GM13976 (cell line): ENCODE results near the gene PPP4R4.
"Not testable (repeated sequence)": the region's sequence is repeated elsewhere in the genome, so short reads cannot be mapped to it uniquely, and the experiment has no call there.

Experiments used
- DNase-seq: peaks from one replicate; pipeline ENCODE4 v3.0.0; 2012; ENCODE audit warnings: low spot score
- in situ Hi-C: fragments of 300-500 bp; cut with MboI; formaldehyde crosslinking; loops from one replicate; pipeline ENCODE4 v1.12.0; 2022; ENCODE audit warnings: low sequenced_read_pairs, mixed read lengths, inconsistent platforms; ENCODE audit not compliant: unreplicated experiment
- TF ChIP-seq, protein P1 (sequence below): IDR thresholded peaks from 2 replicates; pipeline ENCODE4 v1.5.1; 2012; ENCODE audit warnings: borderline replicate concordance, mild to moderate bottlenecking; ENCODE audit not compliant: insufficient read depth; ENCODE audit errors: extremely low read depth, missing control alignments, control extremely low read depth

Gene PPP4R4

DNA sequence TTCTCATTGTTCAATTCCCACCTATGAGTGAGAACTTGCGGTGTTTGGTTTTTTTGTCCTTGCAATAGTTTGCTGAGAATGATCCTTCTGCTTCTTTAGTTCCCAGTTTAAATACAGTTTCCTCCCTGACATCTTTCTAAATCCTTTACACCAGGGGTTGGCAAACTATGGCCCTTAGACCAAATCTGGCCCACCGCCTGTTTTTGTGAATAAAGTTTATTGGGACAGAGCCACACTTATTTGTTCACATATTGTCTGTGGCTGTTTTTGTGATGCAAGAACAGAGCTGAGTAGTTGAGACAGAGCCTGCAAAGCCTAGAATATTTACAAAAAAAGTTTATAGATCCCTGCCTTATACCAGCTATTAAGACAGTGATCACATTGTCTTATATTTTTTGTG lies 65.3 kb downstream of the PPP4R4 start:
- TF ChIP-seq, protein P1, sequence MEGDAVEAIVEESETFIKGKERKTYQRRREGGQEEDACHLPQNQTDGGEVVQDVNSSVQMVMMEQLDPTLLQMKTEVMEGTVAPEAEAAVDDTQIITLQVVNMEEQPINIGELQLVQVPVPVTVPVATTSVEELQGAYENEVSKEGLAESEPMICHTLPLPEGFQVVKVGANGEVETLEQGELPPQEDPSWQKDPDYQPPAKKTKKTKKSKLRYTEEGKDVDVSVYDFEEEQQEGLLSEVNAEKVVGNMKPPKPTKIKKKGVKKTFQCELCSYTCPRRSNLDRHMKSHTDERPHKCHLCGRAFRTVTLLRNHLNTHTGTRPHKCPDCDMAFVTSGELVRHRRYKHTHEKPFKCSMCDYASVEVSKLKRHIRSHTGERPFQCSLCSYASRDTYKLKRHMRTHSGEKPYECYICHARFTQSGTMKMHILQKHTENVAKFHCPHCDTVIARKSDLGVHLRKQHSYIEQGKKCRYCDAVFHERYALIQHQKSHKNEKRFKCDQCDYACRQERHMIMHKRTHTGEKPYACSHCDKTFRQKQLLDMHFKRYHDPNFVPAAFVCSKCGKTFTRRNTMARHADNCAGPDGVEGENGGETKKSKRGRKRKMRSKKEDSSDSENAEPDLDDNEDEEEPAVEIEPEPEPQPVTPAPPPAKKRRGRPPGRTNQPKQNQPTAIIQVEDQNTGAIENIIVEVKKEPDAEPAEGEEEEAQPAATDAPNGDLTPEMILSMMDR = no peak
- no peak for DNase-seq
- in situ Hi-C loops = no loop called here

DNA sequence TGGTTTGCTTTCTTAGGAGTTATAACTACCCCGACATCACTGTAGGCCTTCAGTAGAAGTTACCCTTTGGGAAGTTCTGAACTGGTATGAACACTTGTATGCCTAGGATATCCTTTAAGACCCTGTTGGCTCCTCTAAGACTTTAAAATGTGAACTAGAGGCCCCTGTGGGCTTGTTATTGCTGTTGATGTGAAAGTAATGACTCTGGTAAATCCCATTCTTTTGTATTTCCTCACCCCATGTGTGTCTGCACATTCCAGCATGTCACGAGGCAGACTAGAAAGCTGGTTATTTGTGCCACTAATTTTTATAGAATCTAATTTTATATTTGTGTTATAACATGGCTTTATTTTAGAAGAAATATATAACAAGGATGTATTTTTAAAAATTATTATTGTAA lies 70.1 kb downstream of the PPP4R4 start:
- in situ Hi-C loops = no loop called here
- TF ChIP-seq, protein P1 = no peak
- no peak for DNase-seq

DNA sequence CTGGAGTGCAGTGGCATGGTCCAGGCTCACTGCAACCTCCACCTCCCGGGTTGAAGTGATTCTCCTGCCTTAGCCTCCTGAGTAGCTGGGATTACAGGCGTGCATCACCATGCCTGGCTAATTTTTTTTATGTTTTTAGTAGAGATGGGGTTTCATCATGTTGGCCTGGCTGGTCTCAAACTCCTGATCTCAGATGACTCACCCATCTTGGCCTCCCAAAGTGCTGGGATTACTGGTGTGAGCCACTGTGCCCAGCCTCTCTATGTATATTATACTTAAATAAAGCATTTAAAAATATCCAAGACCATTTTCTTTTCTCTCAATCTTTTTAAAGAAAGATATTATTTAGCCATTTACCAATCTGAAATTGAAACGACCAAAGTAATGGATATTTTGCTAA lies 90.1 kb downstream of the PPP4R4 start:
- DNase-seq, in situ Hi-C loops: not testable (repeated sequence)

DNA sequence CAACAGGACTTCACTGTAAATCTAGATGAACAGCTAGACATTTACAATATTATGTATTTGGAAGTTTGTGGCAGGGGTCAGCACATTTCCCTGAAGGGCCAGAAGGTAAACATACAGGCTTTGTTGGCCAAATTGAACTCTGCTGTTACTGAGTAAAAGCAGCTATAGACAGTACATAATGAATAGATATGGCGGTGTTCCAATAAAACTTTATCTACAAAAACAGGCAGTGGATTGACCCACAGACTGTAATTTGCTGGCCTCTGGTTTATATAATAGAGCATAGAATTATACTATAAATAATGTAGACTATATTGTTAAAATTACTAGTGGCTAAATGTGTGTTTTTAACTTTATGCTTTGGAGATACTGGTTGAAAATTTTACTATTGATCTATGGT lies 93.2 kb downstream of the PPP4R4 start:
- no peak for DNase-seq
- TF ChIP-seq, protein P1 = no peak
- in situ Hi-C loops = no loop called here

DNA sequence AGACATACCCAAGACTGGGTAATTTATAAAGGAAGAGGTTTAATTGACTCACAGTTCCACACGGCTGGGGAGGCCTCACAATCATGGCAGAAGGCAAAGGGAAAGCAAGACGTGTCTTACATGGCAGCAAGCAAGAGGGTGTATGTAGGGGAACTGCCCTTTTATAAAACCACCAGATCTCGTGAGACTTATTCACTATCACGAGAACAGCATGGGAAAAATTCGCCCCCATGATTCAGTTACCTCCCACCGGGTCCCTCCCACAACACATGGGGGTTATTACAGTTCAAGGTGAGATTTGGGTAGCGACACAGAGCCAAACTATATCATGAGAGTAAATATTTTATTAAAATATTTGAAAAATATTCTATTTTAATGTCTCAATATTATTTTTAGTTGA lies 94.5 kb downstream of the PPP4R4 start:
- DNase-seq, in situ Hi-C loops: not testable (repeated sequence)

DNA sequence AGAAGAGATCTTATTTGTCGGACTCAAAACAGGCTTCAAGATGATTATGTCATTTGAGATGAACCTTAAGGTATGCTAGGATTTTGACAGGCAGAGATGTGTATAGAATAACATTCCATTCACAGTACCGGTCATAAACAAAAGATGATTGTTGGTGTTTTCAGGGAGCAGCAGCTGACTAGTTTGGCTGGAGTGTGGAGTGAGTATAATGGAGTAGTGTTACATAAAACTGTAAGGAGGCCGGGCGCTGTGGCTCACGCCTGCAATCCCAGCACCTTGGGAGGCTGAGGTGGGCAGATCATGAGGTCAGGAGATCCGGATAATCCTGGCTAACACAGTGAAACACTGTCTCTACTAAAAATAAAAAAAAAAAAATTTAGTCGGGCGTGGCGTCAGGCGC lies 95.0 kb downstream of the PPP4R4 start:
- TF ChIP-seq, protein P1 = no peak
- in situ Hi-C loops = no loop called here
- DNase-seq = no peak

DNA sequence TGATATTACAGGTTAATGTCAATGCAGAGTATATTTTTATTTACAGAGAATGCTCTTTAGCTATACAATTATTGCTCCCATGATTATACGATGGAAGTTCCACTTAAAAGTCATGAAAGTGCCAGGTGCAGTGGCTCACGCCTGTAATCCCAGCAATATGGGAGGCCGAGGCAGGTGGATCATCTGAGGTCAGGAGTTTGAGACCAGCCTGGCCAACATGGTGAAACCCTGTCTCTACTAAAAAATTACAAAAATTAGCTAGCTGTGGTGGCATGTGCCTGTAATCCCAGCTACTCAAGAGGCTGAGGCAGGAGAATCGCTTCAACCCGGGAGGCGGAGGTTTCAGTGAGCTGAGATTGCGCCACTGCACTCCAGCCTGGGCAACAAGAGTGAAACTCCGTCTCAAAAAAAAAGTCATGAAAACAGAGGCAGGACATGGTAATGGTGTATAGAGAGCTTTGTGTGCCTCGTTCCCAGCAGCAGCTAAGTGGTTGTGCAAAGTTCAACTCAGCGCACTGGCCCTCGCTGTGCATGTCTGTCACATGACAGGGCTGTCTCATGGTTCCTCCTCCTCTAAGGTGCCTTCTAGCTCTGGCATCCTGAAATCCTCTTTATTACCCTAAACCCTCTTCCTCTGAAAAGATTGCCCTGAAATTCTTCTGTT lies 102.9 kb downstream of the PPP4R4 start:
- DNase-seq, in situ Hi-C loops: not testable (repeated sequence)

DNA sequence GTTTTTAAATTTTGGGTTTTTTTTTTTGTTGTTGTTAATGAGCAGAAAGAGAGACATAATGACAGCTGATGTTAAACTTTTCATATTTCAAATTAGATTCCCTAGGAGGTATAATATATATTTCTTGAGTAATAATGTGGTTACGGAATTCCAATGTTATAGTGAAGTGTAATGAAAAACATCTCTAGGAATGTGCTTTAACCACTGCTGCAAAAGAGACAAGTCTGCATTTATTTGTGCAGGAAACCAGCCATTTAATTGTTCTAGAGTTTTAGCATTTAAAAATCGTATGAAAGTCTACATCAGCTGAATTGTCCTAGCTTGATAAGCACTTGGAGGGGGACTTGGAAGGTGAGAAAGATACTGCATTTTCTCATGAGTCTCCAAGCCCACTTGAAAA lies 104.6 kb downstream of the PPP4R4 start:
- in situ Hi-C loops = no loop called here
- TF ChIP-seq, protein P1 = no peak
- no peak for DNase-seq
